GM12878 (cell line): ENCODE measurements around the gene MTX1. TPM values are rescaled to one million over a fixed set of nuclear protein-coding genes. Genes with fewer than 3 reads are reported as not detected.
"Not testable (repeated sequence)": the region's sequence is repeated elsewhere in the genome, so short reads cannot be mapped to it uniquely, and the experiment has no call there.

Source experiments
- ATAC-seq: fragments of 200-7000 bp; cut with Tn5 transposase; 3 replicates; pipeline ENCODE4 v1.9.1; 2020; ENCODE audit warnings: mild to moderate bottlenecking, moderate library complexity
- BruUV-seq: library from RNA; stranded (reverse); fragments of 400-500 nt; replicated peaks from 2 replicates; lab custom pipeline; 2021; lab: Mats Ljungman, UMichigan
- CTCF ChIA-PET: fragments of 300-600 bp; sonication (Branson Sonifier 250); formaldehyde crosslinking; extraction: SDS; loops from one replicate; lab custom pipeline; 2021; ENCODE audit warnings: inconsistent platforms; lab: Yijun Ruan, JAX
- POLR2A ChIA-PET: fragments of 350-600 bp; formaldehyde crosslinking; extraction: SDS; loops from one replicate; lab custom pipeline; 2021; ENCODE audit warnings: inconsistent platforms; lab: Charles Lee
- RAD21 ChIA-PET: fragments of 300-600 bp; sonication (Branson Sonifier 250); formaldehyde crosslinking; loops from one replicate; lab custom pipeline; 2023; ENCODE audit warnings: antibody characterized with exemption; ENCODE audit not compliant: unreplicated experiment; lab: Charles Lee
- SMC1A ChIA-PET: fragments of 300-600 bp; sonication (Branson Sonifier 250); formaldehyde crosslinking; loops from one replicate; lab custom pipeline; 2023; ENCODE audit not compliant: unreplicated experiment, uncharacterized antibody; lab: Charles Lee
- DNase-seq: peaks from one replicate; pipeline ENCODE4 v3.0.0-alpha.2; 2011; ENCODE audit warnings: low read depth, low spot score
- FAIRE-seq: peaks from 3 replicates; lab custom pipeline; 2011; peaks lifted over from hg19 to GRCh38; lab: Jason Lieb, UNC
- H2AFZ ChIP-seq: 2 replicates; pipeline ENCODE4 v1.6.0; 2011; ENCODE audit warnings: low read depth, low read length, control low read depth; ENCODE audit not compliant: control insufficient read depth
- H3K27ac ChIP-seq: 2 replicates; pipeline ENCODE4 v1.5.1; 2011; ENCODE audit warnings: control low read depth; ENCODE audit not compliant: control insufficient read depth, insufficient read depth
- H3K27me3 ChIP-seq, 2 experiments: replicated peaks in 1 of 2; 2 replicates each; pipeline versions ENCODE4 v1.6.0 to v1.6.1; 2011; ENCODE audit warnings: low read length in 1 of 2; ENCODE audit not compliant: control insufficient read depth in 2 of 2, insufficient read depth in 2 of 2
- H3K36me3 ChIP-seq, 2 experiments: 2 replicates each; pipeline ENCODE4 v1.5.1; 2011; ENCODE audit warnings: low read length in 1 of 2; ENCODE audit not compliant: control insufficient read depth in 2 of 2, insufficient read depth in 2 of 2
- H3K4me1 ChIP-seq: 2 replicates; pipeline ENCODE4 v1.6.1; 2011; ENCODE audit warnings: mild to moderate bottlenecking, low read length, moderate library complexity, mixed read lengths; ENCODE audit not compliant: control insufficient read depth, insufficient read depth
- H3K4me2 ChIP-seq: 2 replicates; pipeline ENCODE4 v1.6.0; 2011; ENCODE audit warnings: control low read depth; ENCODE audit not compliant: control insufficient read depth, insufficient read depth
- H3K4me3 ChIP-seq: fragments of 200-600 bp; sonication (generic); 2 replicates; pipeline ENCODE4 v1.5.1; 2016
- H3K79me2 ChIP-seq: 2 replicates; pipeline ENCODE4 v1.6.0; 2011; ENCODE audit warnings: low read length; ENCODE audit not compliant: control insufficient read depth, insufficient read depth
- H3K9ac ChIP-seq: 2 replicates; pipeline ENCODE4 v1.8.0; 2011; ENCODE audit warnings: low read length, control low read depth, mixed read lengths; ENCODE audit not compliant: control insufficient read depth, insufficient read depth
- H3K9me3 ChIP-seq: replicated peaks from 3 replicates; pipeline ENCODE4 v1.5.1; 2011; ENCODE audit warnings: mild to moderate bottlenecking, low read length; ENCODE audit not compliant: control insufficient read depth, insufficient read depth
- H4K20me1 ChIP-seq: 2 replicates; pipeline ENCODE4 v1.6.0; 2011; ENCODE audit not compliant: control insufficient read depth, insufficient read depth
- ATF2 ChIP-seq: IDR thresholded peaks from 2 replicates; pipeline ENCODE4 v1.6.1; 2012; ENCODE audit warnings: low read length, inconsistent platforms
- BACH1 ChIP-seq: fragments of 450-650 bp; IDR thresholded peaks from 2 replicates; pipeline ENCODE4 v1.6.1; 2017; ENCODE audit warnings: mild to moderate bottlenecking, borderline replicate concordance
- ESRRA ChIP-seq: IDR thresholded peaks from 2 replicates; pipeline ENCODE4 v1.6.1; 2012; ENCODE audit warnings: mild to moderate bottlenecking, low read length, improper control_type of control experiment
- IRF3 ChIP-seq: fragments of 450-650 bp; IDR thresholded peaks from 2 replicates; pipeline ENCODE4 v1.6.1; 2014; ENCODE audit warnings: mild to moderate bottlenecking
- NFXL1 ChIP-seq: fragments of 450-650 bp; IDR thresholded peaks from 2 replicates; pipeline ENCODE4 v1.6.1; 2017; ENCODE audit warnings: antibody characterized with exemption, mild to moderate bottlenecking, borderline replicate concordance
- SIX5 ChIP-seq: IDR thresholded peaks from 2 replicates; pipeline ENCODE4 v1.6.1; 2011; ENCODE audit warnings: mild to moderate bottlenecking, low read depth, low read length, moderate library complexity; ENCODE audit not compliant: severe bottlenecking
- SUPT20H ChIP-seq: IDR thresholded peaks from 2 replicates; pipeline ENCODE4 v1.6.1; 2011; ENCODE audit warnings: low read depth, mild to moderate bottlenecking, low read length, moderate library complexity, borderline replicate concordance; ENCODE audit not compliant: control insufficient read depth
- TARDBP ChIP-seq: IDR thresholded peaks from 2 replicates; pipeline ENCODE4 v1.6.1; 2016; ENCODE audit warnings: borderline replicate concordance
- YY1 ChIP-seq: IDR thresholded peaks from 2 replicates; pipeline ENCODE4 v1.6.1; 2011; ENCODE audit warnings: low read depth, mild to moderate bottlenecking, low read length
- WGBS: methylation state at CpG from one replicate; pipeline ENCODE4 v1.1.6; 2016; ENCODE audit warnings: low lambda C conversion rate; ENCODE audit not compliant: insufficient replicate concordance, insufficient coverage; ENCODE audit errors: missing lambda C conversion rate; 5-methylcytosine and 5-hydroxymethylcytosine counted together
- in situ Hi-C: fragments of 300-500 bp; cut with MboI; formaldehyde crosslinking; loops from 9 replicates; pipeline ENCODE4 v1.14.3; 2018; ENCODE audit warnings: mixed read lengths
- intact Hi-C: fragments of 100-400 bp; cut with micrococcal nuclease; formaldehyde crosslinking; loops from one replicate; pipeline ENCODE4 v1.14.2; 2022; ENCODE audit not compliant: unreplicated experiment
- polyA plus RNA-seq, 11 experiments: library from polyadenylated mRNA; depleted of rRNA in 4 of 11; unstranded in 6 of 11; stranded (reverse) in 5 of 11; fragments of >200 nt; fragmentation: Nextera tagmentation in 4 of 11; fragmentation: Illumina TruSeq in 1 of 11; extraction: Ambion mirVana in 4 of 11; extraction: Trizol in 1 of 11; gene quantifications; 1 replicate in 1 of 11; 2 replicates in 10 of 11; pipeline versions ENCODE4 v1.2.1 to v1.2.3, GENCODE V29; 2011 to 2016; ENCODE audit warnings: inconsistent platforms in 2 of 11, missing spikeins in 2 of 11, low read depth in 1 of 11
- total RNA-seq, 4 experiments: library from RNA; depleted of rRNA in 3 of 4; stranded (reverse); fragments of >200 nt in 3 of 4; fragmentation: Illumina TruSeq in 1 of 4; extraction: Trizol in 1 of 4; gene quantifications; 2 replicates each; pipeline versions ENCODE4 v1.2.1 to v1.2.3, GENCODE V29; 2013 to 2021

MTX1 gene
- total and polyA plus RNA-seq, 10 of the 15 experiments (the other 5 are each of a cell fraction or from before 2014, with no cell fraction given) = 15.8 to 92.0 (median 49.1) TPM

- no peaks in the 10 kb centered on the region for H4K20me1 ChIP-seq
- H3K4me1 ChIP-seq = no peaks in the 10 kb centered on the region
- no peaks in the 10 kb centered on the region for H3K27me3 ChIP-seq
- POLR2A ChIA-PET = interaction anchor here (0.6 to 0.7 kb wide), 2 partner anchors 28 to 342 kb away, joined by 3 to 4 read pairs; no protein-coding TSS in a partner anchor
- in situ Hi-C loops (no loop called here), intact Hi-C loops (no loop called here)
- no TSS peak for BruUV-seq
- CTCF ChIA-PET = no interaction called here
- TF ChIP-seq ATF2 = no peak
- TF ChIP-seq NFXL1 = no peak
- no peak for TF ChIP-seq SIX5
- TF ChIP-seq ESRRA = no peak
- no peak for TF ChIP-seq IRF3
- TF ChIP-seq TARDBP = no peak
- TF ChIP-seq BACH1 = no peak
- no peak for TF ChIP-seq SUPT20H
- no peak for TF ChIP-seq YY1
- RAD21 ChIA-PET = no interaction called here
- 48% methylated on average over 8 of the region's 8 CpGs for WGBS
- no peak for DNase-seq
- SMC1A ChIA-PET = no interaction called here
- H3K4me3 ChIP-seq = no peak overlapping the region
- no peaks in the 10 kb centered on the region for H3K9me3 ChIP-seq
- no peaks in the 10 kb centered on the region for H3K79me2 ChIP-seq
- no peak overlapping the region for H3K9ac ChIP-seq
- H2AFZ ChIP-seq = no peak overlapping the region
- no peak overlapping the region for H3K4me2 ChIP-seq
- no peak overlapping the region for H3K27ac ChIP-seq
- H3K36me3 ChIP-seq = no peaks in the 10 kb centered on the region
- ATAC-seq = no peak
- no peak for FAIRE-seq
Observed at GRCh38 chr1:155160128-155160527, 48.4 kb upstream of the MTX1 start.

- H3K4me1 ChIP-seq, FAIRE-seq, intact Hi-C loops, H3K9me3 ChIP-seq, H3K27ac ChIP-seq, H4K20me1 ChIP-seq, H2AFZ ChIP-seq, H3K27me3 ChIP-seq, in situ Hi-C loops, SMC1A ChIA-PET, H3K4me3 ChIP-seq, ATAC-seq, H3K4me2 ChIP-seq, H3K36me3 ChIP-seq, BruUV-seq, H3K9ac ChIP-seq, H3K79me2 ChIP-seq, RAD21 ChIA-PET, DNase-seq: not testable (repeated sequence)
- 84% methylated on average over 6 of the region's 6 CpGs for WGBS
- POLR2A ChIA-PET = interaction anchor here (0.7 kb wide), 2 partner anchors 11 to 1428 kb away, joined by 5 to 8 read pairs; no protein-coding TSS in a partner anchor
- CTCF ChIA-PET = interaction anchor here (0.9 to 1.1 kb wide), 3 partner anchors 10 to 71 kb away, joined by 3 to 6 read pairs (median 5); partner anchors contain the start of gene KRTCAP2
Observed at GRCh38 chr1:155162631-155163030, 45.9 kb upstream of the MTX1 start.
